PC-3 (cell line): ENCODE results near the gene SIVA1. TPM values are rescaled to one million over a fixed set of nuclear protein-coding genes. Genes with fewer than 3 reads are reported as not detected.

Experiments used
- ATAC-seq: fragments of 200-7000 bp; cut with Tn5 transposase; 2 replicates; pipeline ENCODE4 v1.9.1; 2020; ENCODE audit warnings: mild to moderate bottlenecking, moderate library complexity
- BruUV-seq: library from RNA; stranded (reverse); fragments of 400-500 nt; replicated peaks from 2 replicates; lab custom pipeline; 2021; lab: Mats Ljungman, UMichigan
- CTCF ChIA-PET: fragments of 300-600 bp; sonication (Branson Sonifier 250); formaldehyde crosslinking; loops from one replicate; lab custom pipeline; 2022; ENCODE audit warnings: antibody characterized with exemption; lab: Charles Lee
- POLR2A ChIA-PET: fragments of 300-600 bp; sonication (Branson Sonifier 250); formaldehyde crosslinking; loops from one replicate; lab custom pipeline; 2022; ENCODE audit warnings: antibody characterized with exemption; ENCODE audit not compliant: unreplicated experiment; lab: Charles Lee
- DNase-seq: peaks from one replicate; pipeline ENCODE4 v3.0.0-alpha.2; 2015
- H2AFZ ChIP-seq: fragments of 300-600 bp; sonication (generic); 2 replicates; pipeline ENCODE4 v1.6.0; 2016; ENCODE audit warnings: antibody characterized with exemption, low read length
- H3F3A ChIP-seq: fragments of 300-600 bp; sonication (generic); one replicate; pipeline ENCODE4 v1.6.0; 2017; ENCODE audit warnings: antibody characterized with exemption, low read length, control low read depth, mild to moderate bottlenecking; ENCODE audit not compliant: unreplicated experiment
- H3K27ac ChIP-seq: fragments of 300-600 bp; sonication (generic); 2 replicates; pipeline ENCODE4 v1.5.1; 2016; ENCODE audit warnings: mild to moderate bottlenecking, low read length
- H3K27me3 ChIP-seq: fragments of 300-600 bp; sonication (generic); 2 replicates; pipeline ENCODE4 v1.6.1; 2016; ENCODE audit warnings: low read length, mixed read lengths
- H3K36me3 ChIP-seq: fragments of 300-600 bp; sonication (generic); 2 replicates; pipeline ENCODE4 v1.6.1; 2016; ENCODE audit warnings: low read depth, mixed run types, low read length, mixed read lengths
- H3K4me1 ChIP-seq: fragments of 300-600 bp; sonication (generic); 2 replicates; pipeline ENCODE4 v1.5.1; 2016; ENCODE audit warnings: low read length; ENCODE audit not compliant: insufficient read depth
- H3K4me2 ChIP-seq: fragments of 300-600 bp; sonication (generic); 2 replicates; pipeline ENCODE4 v1.6.0; 2016; ENCODE audit warnings: low read length
- H3K4me3 ChIP-seq: fragments of 300-600 bp; sonication (generic); 2 replicates; pipeline ENCODE4 v1.5.1; 2016; ENCODE audit warnings: mild to moderate bottlenecking, low read length, mixed read lengths
- H3K79me2 ChIP-seq: fragments of 300-600 bp; sonication (generic); 2 replicates; pipeline ENCODE4 v1.6.1; 2017; ENCODE audit warnings: low read length, mixed read lengths
- H3K9ac ChIP-seq: fragments of 300-600 bp; sonication (generic); 2 replicates; pipeline ENCODE4 v1.6.0; 2016; ENCODE audit warnings: mild to moderate bottlenecking, low read length
- H3K9me2 ChIP-seq: fragments of 300-600 bp; sonication (generic); replicated peaks from 2 replicates; pipeline ENCODE4 v1.6.1; 2016; ENCODE audit warnings: mixed run types, low read length, mixed read lengths
- H3K9me3 ChIP-seq: fragments of 300-600 bp; sonication (generic); 2 replicates; pipeline ENCODE4 v1.6.1; 2016; ENCODE audit warnings: low read length, mixed read lengths
- H4K20me1 ChIP-seq: fragments of 300-600 bp; sonication (generic); 2 replicates; pipeline ENCODE4 v1.6.1; 2016; ENCODE audit warnings: low read length, mixed read lengths
- CTCF ChIP-seq: fragments of 300-600 bp; sonication (generic); conservative IDR thresholded peaks from 2 replicates; pipeline ENCODE4 v1.5.1; 2017; ENCODE audit warnings: antibody characterized with exemption, low read depth, mild to moderate bottlenecking, low read length
- EZH2 ChIP-seq: fragments of 300-600 bp; sonication (generic); IDR thresholded peaks from one replicate; pipeline ENCODE4 v1.6.1; 2017; ENCODE audit warnings: antibody characterized with exemption, mild to moderate bottlenecking, low read length; ENCODE audit not compliant: unreplicated experiment
- EZH2phosphoT487 ChIP-seq: fragments of 300-600 bp; sonication (generic); IDR thresholded peaks from 2 replicates; pipeline ENCODE4 v1.6.1; 2018; ENCODE audit warnings: mild to moderate bottlenecking, antibody characterized with exemption, low read length, borderline replicate concordance
- intact Hi-C: fragments of 100-400 bp; cut with micrococcal nuclease; formaldehyde crosslinking; loops from 2 replicates; pipeline ENCODE4 v1.9.0; 2023
- total RNA-seq: library from RNA; depleted of rRNA; stranded (reverse); fragments of >200 nt; gene quantifications from 2 replicates; pipeline ENCODE4 v1.2.3, GENCODE V29; 2014

Gene SIVA1
- total RNA-seq, 1 experiment from 2014 or later, result 375 TPM

- intact Hi-C loops, result no loop called here
- ChIA-PET CTCF (no interaction called here), POLR2A (no interaction called here)
- no peak overlapping the region for H3K4me3 ChIP-seq
- TF ChIP-seq EZH2, result no peak
- H3K79me2 ChIP-seq, result no peaks in the 10 kb centered on the region
- H2AFZ ChIP-seq, result no peak overlapping the region
- peaks cover 5% of the 10 kb centered on the region; the same call in 1 of the 2 replicates for H3K36me3 ChIP-seq
- H3K9me2 ChIP-seq, result no peaks in the 10 kb centered on the region
- no peaks in the 10 kb centered on the region for H4K20me1 ChIP-seq
- H3K9me3 ChIP-seq, result no peaks in the 10 kb centered on the region
- H3K9ac ChIP-seq, result no peak overlapping the region
- no peaks in the 10 kb centered on the region for H3F3A ChIP-seq
- H3K4me2 ChIP-seq, result no peak overlapping the region
- H3K4me1 ChIP-seq, result no peaks in the 10 kb centered on the region
- BruUV-seq, result no TSS peak
- ATAC-seq (no peak), DNase-seq (no peak)
- H3K27ac ChIP-seq, result no peak overlapping the region
- H3K27me3 ChIP-seq, result no peaks in the 10 kb centered on the region
Observed at GRCh38 chr14:104777808-104778249, 24.9 kb downstream of the SIVA1 start.

GRCh38 chr14:104778694-104779331 lies 25.9 kb downstream of the SIVA1 start:
- Histone ChIP-seq H3K36me3 (no peaks in the 10 kb centered on the region), H3K4me2 (no peak overlapping the region), H2AFZ (no peak overlapping the region), H3K4me1 (no peaks in the 10 kb centered on the region), H3K9me2 (no peaks in the 10 kb centered on the region), H3K9ac (no peak overlapping the region), H3K9me3 (no peaks in the 10 kb centered on the region), H3K27ac (no peak overlapping the region), H3K79me2 (no peaks in the 10 kb centered on the region), H3K27me3 (no peaks in the 10 kb centered on the region), H3F3A (no peaks in the 10 kb centered on the region), H4K20me1 (no peaks in the 10 kb centered on the region), H3K4me3 (no peak overlapping the region)
- ChIA-PET CTCF (no interaction called here), POLR2A (no interaction called here)
- DNase-seq, result no peak
- no TSS peak for BruUV-seq
- TF ChIP-seq CTCF, result no peak
- no peak for TF ChIP-seq EZH2
- no peak for TF ChIP-seq EZH2phosphoT487
- ATAC-seq, result no peak
- intact Hi-C loops, result no loop called here

- no peak overlapping the region for H3K27ac ChIP-seq
- no peak overlapping the region for H3K4me3 ChIP-seq
- CTCF ChIA-PET, result no interaction called here
- ATAC-seq (no peak), DNase-seq (no peak)
- no peaks in the 10 kb centered on the region for H3K4me1 ChIP-seq
- TF ChIP-seq EZH2phosphoT487 (no peak), EZH2 (no peak), CTCF (no peak)
- no peaks in the 10 kb centered on the region for H3K9me2 ChIP-seq
- no peaks in the 10 kb centered on the region for H4K20me1 ChIP-seq
- no peak overlapping the region for H3K9ac ChIP-seq
- intact Hi-C loops, result no loop called here
- no peak overlapping the region for H2AFZ ChIP-seq
- no peaks in the 10 kb centered on the region for H3F3A ChIP-seq
- no TSS peak for BruUV-seq
- no peaks in the 10 kb centered on the region for H3K27me3 ChIP-seq
- no peaks in the 10 kb centered on the region for H3K79me2 ChIP-seq
- H3K9me3 ChIP-seq, result no peaks in the 10 kb centered on the region
- H3K36me3 ChIP-seq, result no peaks in the 10 kb centered on the region
- POLR2A ChIA-PET, result no interaction called here
- H3K4me2 ChIP-seq, result no peak overlapping the region
Observed at GRCh38 chr14:104779776-104780512, 27.0 kb downstream of the SIVA1 start.
